Activated T-cell treated with anti-CD3 and anti-CD28 coated beads for 1 hour (primary cell): ENCODE results near the gene PSPN.
"Not testable (repeated sequence)": the region's sequence is repeated elsewhere in the genome, so short reads cannot be mapped to it uniquely, and the experiment has no call there.

ENCODE experiments used
- DNase-seq: peaks from one replicate; pipeline ENCODE4 v3.0.0-alpha.2; 2020; ENCODE audit warnings: low read depth

Gene PSPN

DNA sequence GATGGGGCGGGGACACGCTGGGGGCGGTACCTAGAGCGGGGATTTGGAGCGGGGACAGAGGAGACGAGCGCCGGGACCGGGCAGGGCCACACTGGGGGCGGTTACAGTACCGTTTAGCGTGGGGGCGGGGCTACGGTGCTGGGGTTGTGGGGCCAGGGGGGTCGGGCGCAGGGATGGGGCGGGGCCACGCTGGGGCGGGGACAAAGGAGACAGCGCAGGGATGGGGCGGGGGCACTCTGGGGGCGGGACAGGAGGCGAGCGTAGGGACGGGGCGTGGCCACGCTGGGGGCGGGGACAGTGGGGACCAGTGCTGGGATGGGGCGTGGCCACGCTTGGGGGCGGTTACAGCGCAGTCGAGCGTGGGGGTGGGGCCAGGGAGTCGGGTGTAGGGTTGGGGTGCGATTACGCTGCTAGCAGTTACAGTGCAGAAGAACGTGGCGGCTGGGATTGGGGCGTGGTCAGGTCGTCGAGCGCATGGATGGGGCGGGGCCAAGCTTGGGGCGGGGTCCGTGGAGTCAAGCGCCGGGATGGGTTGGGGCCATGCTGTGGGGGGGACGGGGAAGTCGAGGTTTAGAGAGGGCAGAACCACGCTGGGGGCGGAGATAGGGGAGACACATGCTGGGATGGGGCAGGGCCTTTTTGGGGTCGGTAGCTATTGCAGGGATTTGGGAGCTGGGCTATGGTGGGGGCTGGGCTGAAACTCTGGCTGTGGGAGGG, 2.5 kb downstream of the PSPN start:
- peak; percentile 98 for DNase-seq

DNA sequence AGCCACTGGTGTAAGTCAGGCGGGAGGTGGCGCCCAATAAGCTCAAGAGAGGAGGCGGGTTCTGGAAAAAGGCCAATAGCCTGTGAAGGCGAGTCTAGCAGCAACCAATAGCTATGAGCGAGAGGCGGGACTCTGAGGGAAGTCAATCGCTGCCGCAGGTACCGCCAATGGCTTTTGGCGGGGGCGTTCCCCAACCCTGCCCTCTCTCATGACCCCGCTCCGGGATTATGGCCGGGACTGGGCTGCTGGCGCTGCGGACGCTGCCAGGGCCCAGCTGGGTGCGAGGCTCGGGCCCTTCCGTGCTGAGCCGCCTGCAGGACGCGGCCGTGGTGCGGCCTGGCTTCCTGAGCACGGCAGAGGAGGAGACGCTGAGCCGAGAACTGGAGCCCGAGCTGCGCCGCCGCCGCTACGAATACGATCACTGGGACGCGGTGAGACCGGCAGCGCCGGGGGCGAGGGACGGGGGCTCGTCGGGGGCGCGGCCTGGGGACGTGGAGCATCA, 3.1 kb downstream of the PSPN start, which contains the start of gene ALKBH7:
ALKBH7 (plus strand) TSS at position 201 of the 502 bp plus-strand sequence; CDS start at position 228, 27 bp downstream.
- peak; percentile 90 for DNase-seq

DNA sequence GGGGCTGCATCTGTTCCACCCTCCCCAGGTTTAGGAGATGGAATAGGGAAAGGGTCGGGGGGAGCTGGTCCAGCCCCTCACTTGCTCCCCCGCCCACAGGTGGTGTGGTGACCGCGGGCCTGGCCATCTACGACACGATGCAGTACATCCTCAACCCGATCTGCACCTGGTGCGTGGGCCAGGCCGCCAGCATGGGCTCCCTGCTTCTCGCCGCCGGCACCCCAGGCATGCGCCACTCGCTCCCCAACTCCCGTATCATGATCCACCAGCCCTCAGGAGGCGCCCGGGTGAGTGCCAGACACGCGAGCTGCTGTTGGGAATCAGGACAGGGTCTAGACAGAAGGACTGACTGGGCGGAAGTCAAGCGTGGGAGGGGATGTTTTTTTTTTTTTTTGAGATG, 11.4 kb downstream of the PSPN start:
- no peak for DNase-seq

DNA sequence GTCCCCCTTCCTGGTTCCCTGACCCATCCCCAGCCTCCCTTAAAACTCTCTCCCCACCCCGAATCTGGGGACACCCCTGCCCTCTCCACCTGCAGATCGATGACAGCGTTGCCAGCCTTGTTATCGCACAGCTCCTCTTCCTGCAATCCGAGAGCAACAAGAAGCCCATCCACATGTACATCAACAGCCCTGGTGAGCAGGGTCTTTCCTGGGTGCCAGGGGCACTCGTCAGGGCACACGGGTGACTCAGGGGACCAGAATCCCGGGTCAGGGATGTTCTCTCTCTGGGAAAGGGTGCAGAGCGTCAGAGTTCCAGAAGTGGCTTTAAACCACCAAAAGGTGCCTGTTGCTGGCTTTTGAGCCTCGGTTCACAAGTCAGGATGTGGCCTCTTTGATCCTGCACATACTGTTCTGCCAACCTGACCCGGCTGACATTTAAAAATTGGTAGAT, 13.4 kb downstream of the PSPN start:
- no peak for DNase-seq

DNA sequence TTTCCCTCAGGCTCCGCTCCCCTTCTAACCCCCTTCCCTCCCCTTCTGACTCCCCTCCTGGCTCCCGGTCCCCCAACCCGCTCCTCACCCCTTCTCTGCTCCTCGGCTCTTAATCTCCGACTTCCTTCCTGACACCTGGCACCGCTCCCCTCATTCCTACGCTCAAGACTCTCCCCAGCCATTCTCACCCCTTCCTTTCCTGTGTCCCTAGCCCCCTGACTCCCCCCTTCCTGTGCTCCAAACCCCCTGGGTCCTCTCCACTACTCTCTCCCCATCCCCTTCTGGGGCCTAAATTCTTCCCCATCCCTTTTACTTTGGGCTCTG, 13.7 kb downstream of the PSPN start:
- no peak for DNase-seq

DNA sequence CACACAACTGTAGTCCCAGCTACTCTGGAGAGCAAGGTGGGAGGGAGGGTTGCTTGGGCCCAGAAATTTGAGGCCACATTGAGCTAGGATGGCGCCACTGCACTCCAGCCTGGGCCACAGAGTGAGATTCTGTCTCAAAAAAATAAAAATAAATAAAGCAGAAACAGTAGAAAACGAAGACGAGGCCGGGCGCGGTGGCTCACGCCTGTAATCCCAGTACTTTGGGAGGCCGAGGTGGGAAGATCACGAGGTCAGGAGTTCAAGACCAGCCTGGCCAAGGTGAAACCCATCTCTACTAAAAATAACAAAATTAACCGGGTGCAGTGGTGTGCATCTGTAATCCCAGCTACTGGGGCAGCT, 14.9 kb downstream of the PSPN start:
- DNase-seq: not testable (repeated sequence)

DNA sequence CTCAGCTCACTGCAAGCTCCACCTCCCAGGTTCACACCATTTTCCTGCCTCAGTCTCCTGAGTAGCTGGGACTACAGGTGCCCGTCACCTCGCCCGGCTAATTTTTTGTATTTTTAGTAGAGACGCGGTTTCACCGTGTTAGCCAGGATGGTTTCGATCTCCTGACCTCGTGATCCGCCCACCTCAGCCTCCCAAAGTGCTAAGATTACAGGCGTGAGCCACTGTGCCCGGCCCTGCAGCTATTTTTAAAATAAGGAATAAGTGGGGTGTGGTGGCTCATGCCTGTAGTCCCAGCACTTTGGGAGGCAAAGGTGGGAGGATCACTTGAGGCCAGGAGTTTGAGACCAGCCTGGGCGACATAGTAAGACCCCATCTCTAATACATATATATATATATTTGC, 15.3 kb downstream of the PSPN start:
- DNase-seq: not testable (repeated sequence)

DNA sequence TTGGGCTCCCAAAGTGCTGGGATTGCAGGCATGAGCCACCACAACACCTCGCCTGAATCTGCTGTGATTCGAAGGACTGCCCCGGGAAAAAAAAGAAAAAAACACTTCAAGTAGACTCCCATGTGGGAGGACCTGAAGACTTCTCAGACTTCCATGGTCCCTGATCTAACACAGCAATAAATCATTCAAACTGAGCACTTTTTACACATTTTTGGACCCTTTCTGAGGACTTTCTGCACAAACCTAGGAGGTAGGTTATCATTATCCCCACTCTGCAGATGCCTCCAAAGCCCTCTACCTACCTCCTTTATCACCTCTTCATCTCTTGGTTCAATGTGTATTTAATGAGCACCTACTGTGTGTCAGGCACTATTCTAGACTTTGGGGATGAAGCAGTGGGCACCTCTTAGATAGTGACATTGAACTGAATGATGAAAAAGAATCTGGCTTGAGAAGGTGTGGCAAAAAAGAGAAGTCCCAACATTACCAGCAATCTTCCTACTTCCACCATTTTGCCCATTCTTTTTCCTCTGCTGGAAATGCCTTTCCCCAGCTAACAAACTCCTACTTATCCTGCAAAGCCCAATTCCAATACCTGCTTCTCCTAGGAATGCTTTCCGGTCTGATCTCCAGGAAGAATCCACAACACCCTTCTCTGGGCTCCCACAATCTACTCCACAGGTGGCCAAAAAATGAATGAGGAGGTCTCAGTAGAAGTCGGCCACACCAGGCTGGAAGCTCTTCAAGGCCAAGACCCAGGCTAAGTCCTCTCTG, 16.0 kb downstream of the PSPN start:
- DNase-seq: no peak

DNA sequence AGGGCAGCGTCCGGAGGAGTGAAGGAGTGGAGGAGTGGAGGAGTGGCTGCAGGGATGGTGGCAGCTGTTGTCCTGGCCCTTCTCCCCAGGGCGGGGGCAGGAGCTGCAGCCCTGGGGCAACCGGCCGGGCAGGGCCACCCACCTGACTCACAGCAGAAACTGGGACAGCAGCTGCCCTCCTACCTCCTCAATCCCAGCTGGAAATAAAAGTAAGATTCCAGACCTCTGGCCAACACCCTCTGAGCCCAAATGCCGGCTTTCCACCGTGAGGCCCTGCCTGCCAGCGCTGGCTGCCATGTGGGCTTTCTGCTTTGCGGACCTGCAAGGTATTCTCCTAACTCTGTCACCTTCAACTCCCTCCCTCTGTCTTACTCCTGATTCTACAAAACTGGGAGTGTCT, 17.7 kb downstream of the PSPN start:
- no peak for DNase-seq

DNA sequence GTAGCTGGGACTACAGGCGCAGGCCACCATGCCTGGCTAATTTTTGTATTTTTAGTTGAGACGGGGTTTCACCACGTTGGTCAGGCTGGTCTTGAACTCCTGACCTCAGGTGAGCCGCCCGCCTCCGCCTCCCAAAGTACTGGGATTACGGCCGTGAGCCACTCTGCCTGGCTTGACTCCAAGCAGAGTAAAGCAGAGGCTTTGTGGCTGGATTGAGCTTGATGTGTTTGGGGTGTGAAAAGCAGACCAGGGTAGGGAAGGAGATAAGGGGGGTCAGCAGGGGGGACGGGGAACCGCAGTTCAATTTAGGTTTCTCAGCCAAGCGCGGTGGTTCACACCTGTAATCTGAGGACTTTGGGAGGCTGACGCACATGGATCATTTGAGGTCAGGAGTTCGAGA, 18.6 kb downstream of the PSPN start:
- no peak for DNase-seq

DNA sequence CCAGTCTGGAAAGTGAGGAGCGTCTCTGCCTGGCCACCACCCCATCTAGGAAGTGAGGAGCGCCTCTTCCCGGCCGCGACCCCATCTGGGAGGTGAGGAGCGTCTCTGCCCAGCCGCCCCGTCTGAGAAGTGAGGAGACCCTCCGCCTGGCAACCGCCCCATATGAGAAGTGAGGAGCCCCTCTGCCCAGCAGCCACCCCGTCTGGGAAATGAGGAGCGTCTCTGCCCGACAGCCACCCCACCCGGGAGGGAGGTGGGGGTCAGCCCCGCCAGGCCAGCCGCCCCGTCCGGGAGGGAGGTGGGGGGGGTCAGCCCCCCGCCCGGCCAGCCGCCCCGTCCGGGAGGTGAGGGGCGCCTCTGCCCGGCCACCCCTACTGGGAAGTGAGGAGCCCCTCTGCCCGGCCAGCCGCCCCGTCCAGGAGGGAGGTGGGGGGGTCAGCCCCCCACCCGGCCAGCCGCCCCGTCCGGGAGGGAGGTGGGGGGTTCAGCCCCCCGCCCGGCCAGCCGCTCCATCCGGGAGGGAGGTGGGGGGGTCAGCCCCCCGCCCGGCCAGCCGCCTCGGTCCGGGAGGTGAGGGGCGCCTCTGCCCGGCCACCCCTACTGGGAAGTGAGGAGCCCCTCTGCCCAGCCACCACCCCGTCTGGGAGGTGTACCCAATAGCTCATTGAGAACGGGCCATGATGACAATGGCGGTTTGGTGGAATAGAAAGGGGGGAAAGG, 20.3 kb downstream of the PSPN start:
- not testable (repeated sequence) for DNase-seq

DNA sequence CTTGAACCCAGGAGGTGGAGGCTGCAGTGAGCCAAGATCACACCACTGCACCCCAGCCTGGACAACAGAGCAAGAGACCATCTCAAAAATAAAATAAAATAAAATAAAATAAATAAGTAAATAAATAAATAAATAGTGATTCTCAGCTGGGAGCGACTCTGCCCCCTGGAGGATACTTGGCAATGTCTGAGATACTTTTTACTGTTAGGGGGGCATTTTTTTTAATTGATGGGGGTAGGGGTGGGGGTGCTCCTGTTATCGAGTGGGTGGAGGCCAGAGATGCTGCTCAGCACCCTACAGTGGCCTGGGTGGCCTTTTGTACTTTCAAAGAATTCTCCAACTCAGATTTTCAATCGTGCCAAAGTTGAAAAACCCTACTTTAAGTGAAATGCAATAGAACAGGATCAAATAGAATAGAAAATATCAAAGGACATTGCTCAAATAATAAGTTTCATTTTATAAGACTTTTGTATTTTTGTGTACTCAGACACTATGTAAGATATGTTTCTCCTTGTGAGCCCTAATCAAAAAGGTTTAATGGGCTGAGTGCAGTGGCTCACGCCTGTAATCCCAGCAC, 21.5 kb downstream of the PSPN start:
- DNase-seq: no peak

DNA sequence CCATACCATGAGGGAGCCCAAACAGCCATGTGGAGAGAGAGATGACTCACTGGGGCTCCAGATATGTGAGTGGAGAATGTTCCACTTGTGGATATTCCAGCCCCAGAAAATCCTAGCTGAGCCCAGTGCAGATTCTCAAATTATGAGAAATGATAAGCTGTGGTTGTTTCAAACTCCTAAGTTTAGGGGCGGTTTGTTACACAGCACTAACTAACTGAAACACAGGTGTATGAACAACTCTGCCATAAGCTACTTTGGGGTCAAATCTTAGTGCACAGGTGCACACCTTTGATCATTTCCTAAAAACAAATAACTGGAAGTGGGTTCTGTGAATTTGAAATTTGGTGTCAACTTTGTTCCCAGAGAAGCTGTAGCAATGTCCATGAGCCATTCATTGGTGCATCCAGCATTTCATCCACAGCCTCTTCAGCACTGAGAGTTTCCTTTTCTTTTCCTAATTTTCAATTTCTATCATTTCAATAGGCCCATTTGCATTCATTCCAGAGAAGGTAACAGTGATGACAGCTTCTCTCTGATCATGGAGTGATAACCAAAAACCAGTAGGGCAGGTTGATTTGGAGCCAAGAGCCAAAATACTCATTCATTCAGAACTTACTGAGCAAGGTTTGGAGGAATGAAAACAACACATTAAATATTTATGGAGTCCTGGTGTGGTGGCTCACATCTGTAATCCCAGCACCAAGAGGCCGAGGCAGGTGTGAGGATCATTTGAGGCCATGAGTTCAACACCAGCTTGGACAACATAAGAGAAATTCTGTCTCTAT, 23.2 kb downstream of the PSPN start:
- no peak for DNase-seq

DNA sequence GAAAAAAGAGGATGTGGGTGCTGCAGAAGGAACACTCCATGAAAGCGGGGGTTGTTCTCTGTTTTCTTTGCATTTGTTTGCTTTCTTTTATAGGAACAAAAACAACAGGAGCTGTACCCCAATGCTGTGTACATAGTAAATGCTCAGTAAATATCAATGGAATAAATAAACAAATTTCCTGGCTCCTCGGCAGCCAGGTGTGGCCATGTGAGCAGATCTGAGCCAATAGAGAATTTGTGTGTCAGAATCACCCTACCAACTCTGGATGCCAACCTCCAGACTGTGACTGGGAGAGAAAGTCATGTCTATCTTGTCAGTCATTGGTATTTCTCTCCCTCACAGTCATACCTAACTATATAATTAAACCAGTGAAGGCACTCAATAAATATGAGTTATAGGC, 25.0 kb downstream of the PSPN start:
- DNase-seq: no peak

DNA sequence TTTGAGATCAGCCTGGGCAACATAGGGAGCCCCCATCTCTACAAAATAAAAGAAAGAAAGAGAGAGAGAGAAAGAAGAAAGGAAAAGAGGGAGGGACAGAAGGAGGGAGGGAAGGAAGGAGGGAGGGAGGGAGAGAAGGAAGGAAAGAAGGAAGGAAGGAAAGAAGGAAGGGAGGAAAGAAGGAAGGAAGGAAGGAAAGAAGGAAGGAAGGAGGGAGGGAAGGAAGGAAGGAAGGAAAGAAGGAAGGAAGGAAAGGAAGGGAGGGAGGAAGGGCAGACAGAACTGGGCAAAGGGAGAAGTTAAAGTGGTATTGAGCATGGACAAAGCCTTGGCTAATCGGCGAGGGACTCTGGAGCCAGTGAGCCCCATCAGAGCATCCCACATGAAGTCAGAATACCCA, 26.5 kb downstream of the PSPN start:
- not testable (repeated sequence) for DNase-seq

DNA sequence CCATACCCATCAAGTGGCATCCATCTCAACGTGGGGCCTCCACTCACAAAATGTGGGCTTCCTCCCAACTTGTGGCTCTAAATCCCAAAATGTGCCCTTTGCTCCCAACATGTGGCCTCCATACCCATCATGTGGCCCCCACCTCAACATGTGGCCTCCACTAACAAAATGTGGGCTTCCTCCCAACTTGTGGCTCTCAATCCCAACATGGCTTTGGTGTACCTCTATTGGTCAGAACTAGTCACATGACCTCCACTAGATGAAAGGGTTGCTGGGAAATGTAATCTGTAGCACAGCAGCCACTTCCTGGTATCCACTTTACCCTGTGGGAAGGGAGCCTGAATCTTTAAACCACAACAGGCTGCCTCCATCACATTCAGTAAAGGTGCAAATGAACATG, 32.3 kb downstream of the PSPN start:
- no peak for DNase-seq

DNA sequence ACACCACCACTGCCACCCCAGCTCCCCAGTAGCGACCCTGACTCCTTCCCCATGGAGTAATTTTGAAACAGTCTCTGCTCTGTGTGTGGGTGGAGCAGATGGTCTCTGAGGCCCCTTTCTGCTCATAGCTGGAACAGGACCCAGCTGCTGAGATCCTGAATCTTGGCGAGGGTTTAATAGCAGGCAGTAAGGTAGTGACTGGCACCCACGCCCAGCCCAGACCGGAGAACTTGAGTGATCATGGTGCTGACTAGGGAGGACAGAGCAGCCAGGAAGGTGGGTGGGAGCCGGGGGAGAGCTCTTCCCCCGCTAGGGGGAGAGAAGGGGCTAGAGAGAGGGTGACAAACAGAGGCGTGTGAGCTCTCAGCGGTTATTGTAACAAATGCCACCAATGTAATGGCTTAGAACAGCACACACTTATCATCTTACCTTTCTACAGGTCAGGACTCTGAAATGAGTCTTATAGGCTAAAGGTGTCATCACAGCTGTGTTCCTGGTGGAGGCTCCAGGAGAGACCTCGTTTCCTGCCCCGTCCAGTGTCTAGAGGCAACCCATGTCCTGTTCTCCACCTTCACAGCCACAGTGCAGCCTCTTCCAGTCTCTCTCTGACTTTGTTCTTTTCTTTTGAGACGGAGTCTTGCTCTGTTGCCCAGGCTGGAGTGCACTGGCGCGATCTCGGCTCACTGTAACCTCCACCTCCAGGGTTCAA, 35.1 kb downstream of the PSPN start:
- DNase-seq: no peak

DNA sequence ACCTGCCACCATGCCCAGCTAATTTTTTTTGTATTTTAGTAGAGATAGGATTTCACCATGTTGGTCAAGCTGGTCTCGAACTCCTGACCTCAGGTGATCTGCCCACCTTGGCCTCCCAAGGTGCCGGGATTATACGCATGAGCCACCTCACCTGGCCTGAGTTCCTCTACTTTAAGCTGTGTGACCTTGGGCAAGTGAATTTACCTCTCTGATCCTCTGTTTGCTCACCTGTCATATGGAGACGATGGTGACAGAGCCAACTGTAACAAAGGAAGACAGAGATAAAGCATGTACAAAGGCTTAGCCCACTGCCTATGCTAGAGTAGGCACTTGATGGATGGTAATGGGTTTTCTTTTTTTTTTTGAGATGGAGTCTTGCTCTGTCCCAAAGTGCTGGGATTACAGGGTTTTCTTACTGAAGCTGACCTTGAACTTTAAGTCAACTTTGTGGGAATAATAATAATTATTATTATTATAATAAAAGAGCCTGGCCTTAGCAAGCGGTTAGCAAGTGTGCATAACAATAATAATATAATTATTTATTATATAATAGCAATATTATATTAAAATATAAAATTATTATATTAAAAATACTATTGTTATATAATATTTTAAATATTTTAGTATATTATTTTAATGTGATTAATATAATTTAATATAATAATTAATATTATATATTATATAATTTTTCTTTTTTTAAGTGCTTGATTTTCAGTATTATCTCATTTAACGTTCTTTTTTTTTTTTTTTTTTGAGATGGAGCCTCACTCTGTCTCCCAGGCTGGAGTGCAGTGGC, 41.0 kb downstream of the PSPN start:
- DNase-seq: no peak

DNA sequence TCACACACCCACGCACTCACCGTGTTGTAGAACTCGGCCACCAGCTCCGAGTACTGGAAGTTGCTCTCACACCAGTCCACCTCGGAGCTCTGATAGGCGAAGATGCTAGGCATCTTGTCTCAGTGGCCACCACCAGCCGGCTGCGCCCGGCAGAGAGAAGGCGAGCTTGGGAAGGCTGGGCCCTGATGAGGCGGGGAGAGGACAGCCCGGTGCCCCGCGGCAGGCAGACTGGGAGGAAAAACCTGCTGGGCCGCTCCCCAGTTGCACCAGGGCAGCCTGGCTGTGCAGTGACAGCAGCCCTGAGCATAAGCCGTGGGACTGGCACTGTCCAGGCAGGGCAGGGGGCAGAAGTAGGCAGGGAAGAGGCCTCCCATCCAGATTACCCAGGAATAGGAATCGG, 42.3 kb downstream of the PSPN start, which contains the start of gene ACER1:
ACER1 (minus strand) TSS at position 174 of the 400 bp plus-strand sequence; CDS start at position 113, 61 bp downstream.
- no peak for DNase-seq

DNA sequence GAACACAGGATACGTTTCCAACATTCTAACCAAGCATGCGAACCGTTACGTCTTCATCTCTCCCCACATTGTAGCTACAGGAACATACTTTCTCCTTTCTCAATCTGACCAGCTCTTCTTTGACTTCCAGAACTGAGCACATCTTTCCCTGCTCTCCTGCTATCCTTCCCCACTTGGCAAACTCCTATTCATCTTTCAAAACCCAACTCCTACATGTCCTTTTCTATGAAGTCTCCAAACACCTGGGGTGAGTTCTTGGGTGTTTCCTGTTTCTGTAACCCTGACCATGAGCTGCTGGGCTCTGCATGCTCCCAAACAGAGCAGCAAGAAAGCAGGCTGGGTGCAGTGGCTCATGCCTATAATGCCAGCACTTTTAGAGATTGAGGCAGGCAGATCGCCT, 48.9 kb downstream of the PSPN start:
- DNase-seq: no peak
